Measurements from ENCODE around the gene LRMDA.

The LRMDA gene

DNA sequence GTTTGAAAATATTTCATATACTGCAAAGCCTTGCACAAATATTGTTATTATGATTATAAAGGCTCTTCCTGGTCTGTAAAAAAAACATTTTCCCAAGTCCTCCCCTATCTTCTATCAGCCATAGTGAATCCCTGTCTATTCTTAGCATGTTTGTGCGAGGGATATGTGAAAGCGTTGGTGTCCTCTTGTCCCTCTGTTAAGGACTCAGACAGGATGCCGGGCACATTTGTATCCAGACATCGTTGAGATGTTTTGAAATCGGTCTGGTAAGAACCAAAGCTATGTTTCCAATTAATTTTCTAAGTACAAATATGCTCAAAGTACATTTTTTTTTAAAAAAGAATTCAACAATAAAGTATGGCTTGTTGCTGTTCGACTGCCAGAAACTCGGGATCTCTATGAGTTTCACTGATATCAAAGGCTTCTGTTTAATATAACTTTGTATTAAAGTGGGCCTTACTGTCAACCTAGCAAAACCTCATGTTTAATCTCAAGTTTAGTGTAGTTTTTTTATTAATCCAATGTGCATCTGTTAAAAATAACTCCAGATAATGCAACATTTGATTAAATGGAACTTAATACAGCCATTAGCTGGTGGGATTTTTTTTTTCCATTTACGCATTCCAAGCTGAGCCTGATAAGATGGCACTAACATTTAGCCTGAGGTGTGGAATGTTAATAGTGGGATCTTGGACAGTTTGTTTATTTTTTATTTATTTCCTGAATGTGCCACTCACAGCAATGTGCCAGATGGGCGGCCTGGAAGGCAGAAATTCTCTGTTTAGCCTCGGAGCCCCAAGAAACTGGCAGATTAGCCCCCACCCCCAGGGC lies 754.3 kb downstream of the LRMDA start:
- DNase-seq (ENCODE audit: low read depth), result no peak
- H3K4me3 ChIP-seq (ENCODE audit: low read depth, low read length), result no peak overlapping the region
- TF ChIP-seq, protein P1, sequence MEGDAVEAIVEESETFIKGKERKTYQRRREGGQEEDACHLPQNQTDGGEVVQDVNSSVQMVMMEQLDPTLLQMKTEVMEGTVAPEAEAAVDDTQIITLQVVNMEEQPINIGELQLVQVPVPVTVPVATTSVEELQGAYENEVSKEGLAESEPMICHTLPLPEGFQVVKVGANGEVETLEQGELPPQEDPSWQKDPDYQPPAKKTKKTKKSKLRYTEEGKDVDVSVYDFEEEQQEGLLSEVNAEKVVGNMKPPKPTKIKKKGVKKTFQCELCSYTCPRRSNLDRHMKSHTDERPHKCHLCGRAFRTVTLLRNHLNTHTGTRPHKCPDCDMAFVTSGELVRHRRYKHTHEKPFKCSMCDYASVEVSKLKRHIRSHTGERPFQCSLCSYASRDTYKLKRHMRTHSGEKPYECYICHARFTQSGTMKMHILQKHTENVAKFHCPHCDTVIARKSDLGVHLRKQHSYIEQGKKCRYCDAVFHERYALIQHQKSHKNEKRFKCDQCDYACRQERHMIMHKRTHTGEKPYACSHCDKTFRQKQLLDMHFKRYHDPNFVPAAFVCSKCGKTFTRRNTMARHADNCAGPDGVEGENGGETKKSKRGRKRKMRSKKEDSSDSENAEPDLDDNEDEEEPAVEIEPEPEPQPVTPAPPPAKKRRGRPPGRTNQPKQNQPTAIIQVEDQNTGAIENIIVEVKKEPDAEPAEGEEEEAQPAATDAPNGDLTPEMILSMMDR (IDR thresholded peaks at IDR 0.05; ENCODE audit: low read depth, low read length, missing control alignments), result no peak

DNA sequence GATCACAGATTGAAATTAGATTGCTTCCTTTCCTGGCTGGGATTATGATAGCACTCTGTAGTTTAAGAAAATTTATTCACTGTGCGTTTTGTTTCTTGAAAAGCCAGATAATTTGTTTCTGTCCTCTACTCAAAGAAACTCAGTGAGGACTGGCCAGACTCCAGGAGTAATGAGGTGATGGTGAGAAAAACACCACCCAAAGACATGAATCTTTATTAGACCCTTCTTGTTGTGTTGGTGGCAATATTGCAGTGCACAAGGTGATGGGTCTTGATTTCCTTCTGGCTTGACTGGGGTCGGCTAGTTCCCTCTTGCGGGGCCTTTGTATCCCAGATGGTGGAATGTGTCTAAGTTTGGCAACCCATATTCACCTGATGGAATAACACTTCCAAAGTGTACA lies 756.8 kb downstream of the LRMDA start:
- no peak overlapping the region for H3K4me3 ChIP-seq (ENCODE audit: low read depth, low read length)
- TF ChIP-seq, protein P1 (IDR thresholded peaks at IDR 0.05; ENCODE audit: low read depth, low read length, missing control alignments), result no peak
- no peak for DNase-seq (ENCODE audit: low read depth)

DNA sequence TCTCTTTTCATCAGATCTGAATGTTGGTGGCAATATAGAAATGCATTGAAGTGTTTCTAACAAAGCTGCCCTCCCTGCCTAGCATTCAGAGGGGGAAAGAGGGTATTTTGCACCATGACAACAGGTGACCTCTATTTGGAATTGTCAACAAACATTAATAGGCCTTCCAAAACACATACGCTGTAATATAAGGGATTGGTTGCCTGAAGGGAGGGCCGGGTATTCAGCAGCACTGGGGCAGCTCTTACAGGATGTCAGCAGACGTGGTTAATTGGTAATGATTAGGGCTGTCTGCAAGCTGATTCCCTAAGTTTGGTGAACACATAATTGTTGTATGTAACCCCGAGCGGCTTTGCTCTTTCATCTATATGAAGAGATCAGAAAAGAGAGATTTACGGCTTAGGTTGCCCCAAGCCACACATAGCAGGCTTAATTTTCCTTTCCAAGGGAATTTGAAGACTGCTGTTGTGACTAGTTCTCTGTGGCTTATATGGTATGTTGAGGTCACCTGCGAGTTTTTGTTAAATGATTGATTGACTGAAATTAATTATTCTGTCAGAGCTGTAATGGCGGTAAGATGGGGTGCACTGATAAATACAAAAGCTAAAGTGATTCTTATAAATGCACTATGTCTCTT lies 759.3 kb downstream of the LRMDA start:
- no peak overlapping the region for H3K4me3 ChIP-seq (ENCODE audit: low read depth, low read length)
- TF ChIP-seq, protein P1 (IDR thresholded peaks at IDR 0.05; ENCODE audit: low read depth, low read length, missing control alignments), result no peak
- DNase-seq (ENCODE audit: low read depth), result no peak

DNA sequence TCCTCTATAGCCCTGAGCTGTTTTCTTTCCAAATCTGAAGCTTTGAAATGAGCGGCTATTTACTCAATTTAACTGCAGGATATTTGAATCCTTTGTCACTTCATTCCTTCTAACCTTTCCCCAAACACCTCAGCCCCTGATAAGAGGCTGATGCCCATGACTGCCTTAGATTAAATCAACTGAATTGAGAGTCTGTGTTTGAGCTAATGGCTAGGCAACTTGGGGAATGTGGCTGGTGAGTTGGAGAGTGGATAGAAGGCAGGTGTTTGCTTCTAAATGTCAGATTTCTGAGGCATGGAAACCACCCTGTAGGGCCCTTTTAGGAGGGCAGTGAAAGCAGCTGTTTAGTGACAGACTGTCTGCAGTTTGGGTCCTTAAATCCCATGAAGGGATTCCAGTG lies 759.9 kb downstream of the LRMDA start:
- no peak overlapping the region for H3K4me3 ChIP-seq (ENCODE audit: low read depth, low read length)
- no peak for DNase-seq (ENCODE audit: low read depth)
- TF ChIP-seq, protein P1 (IDR thresholded peaks at IDR 0.05; ENCODE audit: low read depth, low read length, missing control alignments), result no peak

DNA sequence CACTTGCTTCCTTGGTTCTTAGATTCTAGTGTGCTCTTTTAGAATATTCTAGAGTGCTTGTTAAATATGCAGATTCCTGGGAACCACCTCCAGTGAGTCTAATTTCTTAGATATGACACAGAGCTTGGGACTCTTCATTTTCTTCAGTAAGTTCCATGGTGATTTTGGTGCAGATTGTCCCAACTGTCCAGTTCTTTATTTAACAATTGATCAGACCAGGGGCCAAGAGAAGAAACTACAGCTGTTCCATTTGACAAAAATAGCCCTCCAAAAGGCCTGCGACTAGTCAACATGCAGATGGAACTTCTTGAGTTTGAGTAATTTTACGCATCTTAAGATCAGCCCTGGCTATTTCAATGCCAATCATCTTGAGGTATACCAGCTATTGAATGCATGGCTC lies 760.7 kb downstream of the LRMDA start:
- TF ChIP-seq, protein P1 (IDR thresholded peaks at IDR 0.05; ENCODE audit: low read depth, low read length, missing control alignments), result no peak
- no peak for DNase-seq (ENCODE audit: low read depth)
- H3K4me3 ChIP-seq (ENCODE audit: low read depth, low read length), result no peak overlapping the region

DNA sequence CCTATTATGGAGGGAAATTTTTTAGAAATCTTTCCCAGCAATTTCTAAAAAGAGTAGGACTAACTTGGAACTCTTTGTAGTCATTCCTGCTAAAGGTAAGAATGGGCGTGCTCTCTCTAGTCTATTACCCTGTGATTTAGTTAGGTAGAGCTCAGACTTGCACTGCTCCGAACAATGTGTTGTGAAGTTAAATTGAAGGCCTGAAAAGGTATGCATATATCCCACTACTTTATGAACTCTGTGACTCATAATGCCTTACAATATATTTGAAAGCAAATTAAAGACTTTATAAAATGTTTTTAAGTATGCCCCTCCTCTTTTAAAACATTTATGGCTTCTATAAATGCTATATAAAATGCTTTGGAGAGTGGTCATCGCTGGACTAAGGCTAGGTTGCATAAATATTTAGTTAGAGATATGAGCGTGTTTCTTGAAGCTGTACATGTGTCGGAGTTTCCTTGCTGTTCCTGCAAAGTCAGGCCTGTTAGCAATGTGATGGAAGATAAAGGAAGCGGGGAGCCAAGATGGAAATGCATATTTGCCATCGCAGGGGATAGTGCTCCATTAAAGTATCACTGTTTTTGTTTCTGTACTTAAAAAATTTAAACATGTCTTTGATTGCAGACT lies 761.4 kb downstream of the LRMDA start:
- H3K4me3 ChIP-seq (ENCODE audit: low read depth, low read length), result no peak overlapping the region
- TF ChIP-seq, protein P1 (IDR thresholded peaks at IDR 0.05; ENCODE audit: low read depth, low read length, missing control alignments), result no peak
- DNase-seq (ENCODE audit: low read depth), result no peak
